ENCODE data around the gene ARVCF. TPM values are rescaled to one million over a fixed set of nuclear protein-coding genes. Genes with fewer than 3 reads are reported as not detected.

Gene ARVCF
- total and polyA plus RNA-seq, 9 of the 15 experiments (the other 6 are each of a cell fraction or from before 2014, with no cell fraction given): 0.03 to 97.4 (median 15.6) TPM

DNA sequence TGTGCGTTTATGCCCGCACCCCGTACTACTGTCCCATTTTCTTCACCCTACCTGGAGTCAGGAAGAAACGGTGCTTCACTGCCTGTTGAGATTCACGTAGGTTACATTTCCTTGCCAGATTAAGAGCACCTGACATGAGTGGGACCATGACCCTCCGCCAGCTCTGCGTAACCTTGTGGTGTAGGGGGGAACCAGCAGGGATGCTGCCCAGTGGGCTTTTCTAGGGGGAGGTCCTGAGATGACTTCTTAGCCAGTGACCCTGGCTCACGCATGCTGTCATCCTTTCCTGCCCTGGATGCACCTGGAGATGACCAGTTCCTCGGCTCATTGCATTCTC is 967 bp upstream of the ARVCF start (continued):
- TF ChIP-seq PCBP1 (IDR thresholded peaks at IDR 0.05; ENCODE audit: low read depth, low read length, poor library complexity, severe bottlenecking) (no peak), CHD2 (IDR thresholded peaks at IDR 0.05; ENCODE audit: low read depth, low read length) (no peak), OTX1 (CRISPR knock-in tag; IDR thresholded peaks at IDR 0.05) (no peak), ZNF436 (CRISPR knock-in tag; IDR thresholded peaks at IDR 0.05) (0 out of 2 replicates have a peak, but pooled peaks have one; percentile 9), SIN3B (IDR thresholded peaks at IDR 0.05; ENCODE audit: low read depth) (no peak), KAT2B (IDR thresholded peaks at IDR 0.05; ENCODE audit: low read depth, low read length) (no peak), ELF4 (CRISPR knock-in tag; IDR thresholded peaks at IDR 0.05) (no peak), CCAR2 (IDR thresholded peaks at IDR 0.05; ENCODE audit: low read depth, low read length) (no peak), DIDO1 (tag; IDR thresholded peaks at IDR 0.05; ENCODE audit: low read depth) (0 out of 2 replicates have a peak, but pooled peaks have one; percentile 25), ZNF75A (CRISPR knock-in tag; IDR thresholded peaks at IDR 0.05) (no peak), TSC22D4 (tag; IDR thresholded peaks at IDR 0.05) (no peak), SMARCE1 (IDR thresholded peaks at IDR 0.05) (no peak), TFAM (CRISPR knock-in tag; conservative IDR thresholded peaks at IDR 0.05) (no peak)
- TF ChIP-seq, protein P1, sequence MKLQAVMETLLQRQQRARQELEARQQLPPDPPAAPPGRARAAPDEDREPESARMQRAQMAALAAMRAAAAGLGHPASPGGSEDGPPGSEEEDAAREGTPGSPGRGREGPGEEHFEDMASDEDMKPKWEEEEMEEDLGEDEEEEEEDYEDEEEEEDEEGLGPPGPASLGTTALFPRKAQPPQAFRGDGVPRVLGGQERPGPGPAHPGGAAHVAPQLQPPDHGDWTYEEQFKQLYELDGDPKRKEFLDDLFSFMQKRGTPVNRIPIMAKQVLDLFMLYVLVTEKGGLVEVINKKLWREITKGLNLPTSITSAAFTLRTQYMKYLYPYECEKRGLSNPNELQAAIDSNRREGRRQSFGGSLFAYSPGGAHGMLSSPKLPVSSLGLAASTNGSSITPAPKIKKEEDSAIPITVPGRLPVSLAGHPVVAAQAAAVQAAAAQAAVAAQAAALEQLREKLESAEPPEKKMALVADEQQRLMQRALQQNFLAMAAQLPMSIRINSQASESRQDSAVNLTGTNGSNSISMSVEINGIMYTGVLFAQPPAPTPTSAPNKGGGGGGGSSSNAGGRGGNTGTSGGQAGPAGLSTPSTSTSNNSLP (IDR thresholded peaks at IDR 0.05; ENCODE audit: borderline replicate concordance, low read depth, low read length): no peak
- TF ChIP-seq, protein P2, sequence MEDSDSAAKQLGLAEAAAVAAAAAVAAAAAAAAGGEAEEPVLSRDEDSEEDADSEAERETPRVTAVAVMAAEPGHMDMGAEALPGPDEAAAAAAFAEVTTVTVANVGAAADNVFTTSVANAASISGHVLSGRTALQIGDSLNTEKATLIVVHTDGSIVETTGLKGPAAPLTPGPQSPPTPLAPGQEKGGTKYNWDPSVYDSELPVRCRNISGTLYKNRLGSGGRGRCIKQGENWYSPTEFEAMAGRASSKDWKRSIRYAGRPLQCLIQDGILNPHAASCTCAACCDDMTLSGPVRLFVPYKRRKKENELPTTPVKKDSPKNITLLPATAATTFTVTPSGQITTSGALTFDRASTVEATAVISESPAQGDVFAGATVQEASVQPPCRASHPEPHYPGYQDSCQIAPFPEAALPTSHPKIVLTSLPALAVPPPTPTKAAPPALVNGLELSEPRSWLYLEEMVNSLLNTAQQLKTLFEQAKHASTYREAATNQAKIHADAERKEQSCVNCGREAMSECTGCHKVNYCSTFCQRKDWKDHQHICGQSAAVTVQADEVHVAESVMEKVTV (CRISPR knock-in tag; IDR thresholded peaks at IDR 0.05): 0 out of 2 replicates have a peak, but pooled peaks have one; percentile 15
- TF ChIP-seq, protein P3, sequence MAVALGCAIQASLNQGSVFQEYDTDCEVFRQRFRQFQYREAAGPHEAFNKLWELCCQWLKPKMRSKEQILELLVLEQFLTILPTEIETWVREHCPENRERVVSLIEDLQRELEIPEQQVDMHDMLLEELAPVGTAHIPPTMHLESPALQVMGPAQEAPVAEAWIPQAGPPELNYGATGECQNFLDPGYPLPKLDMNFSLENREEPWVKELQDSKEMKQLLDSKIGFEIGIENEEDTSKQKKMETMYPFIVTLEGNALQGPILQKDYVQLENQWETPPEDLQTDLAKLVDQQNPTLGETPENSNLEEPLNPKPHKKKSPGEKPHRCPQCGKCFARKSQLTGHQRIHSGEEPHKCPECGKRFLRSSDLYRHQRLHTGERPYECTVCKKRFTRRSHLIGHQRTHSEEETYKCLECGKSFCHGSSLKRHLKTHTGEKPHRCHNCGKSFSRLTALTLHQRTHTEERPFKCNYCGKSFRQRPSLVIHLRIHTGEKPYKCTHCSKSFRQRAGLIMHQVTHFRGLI (CRISPR knock-in tag; IDR thresholded peaks at IDR 0.05): no peak
- TF ChIP-seq, protein P4, sequence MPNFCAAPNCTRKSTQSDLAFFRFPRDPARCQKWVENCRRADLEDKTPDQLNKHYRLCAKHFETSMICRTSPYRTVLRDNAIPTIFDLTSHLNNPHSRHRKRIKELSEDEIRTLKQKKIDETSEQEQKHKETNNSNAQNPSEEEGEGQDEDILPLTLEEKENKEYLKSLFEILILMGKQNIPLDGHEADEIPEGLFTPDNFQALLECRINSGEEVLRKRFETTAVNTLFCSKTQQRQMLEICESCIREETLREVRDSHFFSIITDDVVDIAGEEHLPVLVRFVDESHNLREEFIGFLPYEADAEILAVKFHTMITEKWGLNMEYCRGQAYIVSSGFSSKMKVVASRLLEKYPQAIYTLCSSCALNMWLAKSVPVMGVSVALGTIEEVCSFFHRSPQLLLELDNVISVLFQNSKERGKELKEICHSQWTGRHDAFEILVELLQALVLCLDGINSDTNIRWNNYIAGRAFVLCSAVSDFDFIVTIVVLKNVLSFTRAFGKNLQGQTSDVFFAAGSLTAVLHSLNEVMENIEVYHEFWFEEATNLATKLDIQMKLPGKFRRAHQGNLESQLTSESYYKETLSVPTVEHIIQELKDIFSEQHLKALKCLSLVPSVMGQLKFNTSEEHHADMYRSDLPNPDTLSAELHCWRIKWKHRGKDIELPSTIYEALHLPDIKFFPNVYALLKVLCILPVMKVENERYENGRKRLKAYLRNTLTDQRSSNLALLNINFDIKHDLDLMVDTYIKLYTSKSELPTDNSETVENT (CRISPR knock-in tag; IDR thresholded peaks at IDR 0.05): 0 out of 2 replicates have a peak, but pooled peaks have one; percentile 5
- TF ChIP-seq, protein P5, sequence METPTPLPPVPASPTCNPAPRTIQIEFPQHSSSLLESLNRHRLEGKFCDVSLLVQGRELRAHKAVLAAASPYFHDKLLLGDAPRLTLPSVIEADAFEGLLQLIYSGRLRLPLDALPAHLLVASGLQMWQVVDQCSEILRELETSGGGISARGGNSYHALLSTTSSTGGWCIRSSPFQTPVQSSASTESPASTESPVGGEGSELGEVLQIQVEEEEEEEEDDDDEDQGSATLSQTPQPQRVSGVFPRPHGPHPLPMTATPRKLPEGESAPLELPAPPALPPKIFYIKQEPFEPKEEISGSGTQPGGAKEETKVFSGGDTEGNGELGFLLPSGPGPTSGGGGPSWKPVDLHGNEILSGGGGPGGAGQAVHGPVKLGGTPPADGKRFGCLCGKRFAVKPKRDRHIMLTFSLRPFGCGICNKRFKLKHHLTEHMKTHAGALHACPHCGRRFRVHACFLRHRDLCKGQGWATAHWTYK (CRISPR knock-in tag; IDR thresholded peaks at IDR 0.05): no peak

All from K562 (cell line).